Spleen (tissue), 11 donors: ENCODE data around the gene GKN1. TPM values are rescaled to one million over a fixed set of nuclear protein-coding genes. Genes with fewer than 3 reads are reported as not detected.
A peak's percentile ranks its signal among the peaks of the same experiment; 100 is the strongest.

ENCODE experiments used
- DNase-seq: peaks from one replicate; pipeline ENCODE4 v3.0.0-alpha.2; 2020
- H3K27ac ChIP-seq, 8 donors: fragments of 200-600 bp; sonication (generic) in 7 of 8; 1 replicate in 4 of 8; 2 replicates in 4 of 8; pipeline versions ENCODE4 v1.5.0 to v1.8.0; 2016 to 2021; ENCODE audit warnings: inconsistent platforms in 4 of 8, mild to moderate bottlenecking in 4 of 8, moderate library complexity in 1 of 8
- H3K27me3 ChIP-seq, 7 donors: fragments of 200-600 bp; sonication (generic) in 6 of 7; replicated peaks in 1 of 7; 1 replicate in 4 of 7; 2 replicates in 3 of 7; pipeline versions ENCODE4 v1.5.0 to v1.8.0; 2016 to 2021; ENCODE audit warnings: inconsistent platforms in 3 of 7, mild to moderate bottlenecking in 1 of 7
- H3K36me3 ChIP-seq, 6 donors: fragments of 200-600 bp; sonication (generic) in 5 of 6; 1 replicate in 4 of 6; 2 replicates in 2 of 6; pipeline versions ENCODE4 v1.5.0 to v1.8.0; 2016 to 2021; ENCODE audit warnings: inconsistent platforms in 2 of 6
- H3K4me1 ChIP-seq, 6 donors: fragments of 200-600 bp; sonication (generic) in 5 of 6; 1 replicate in 3 of 6; 2 replicates in 3 of 6; pipeline versions ENCODE4 v1.5.0 to v1.8.0; 2016 to 2021; ENCODE audit warnings: inconsistent platforms in 3 of 6
- H3K4me3 ChIP-seq, 8 donors: fragments of 200-600 bp; sonication (generic) in 7 of 8; 1 replicate in 4 of 8; 2 replicates in 4 of 8; pipeline versions ENCODE4 v1.5.0 to v1.8.0; 2016 to 2021; ENCODE audit warnings: inconsistent platforms in 4 of 8, mild to moderate bottlenecking in 4 of 8, moderate library complexity in 2 of 8
- H3K9me3 ChIP-seq, 8 donors: fragments of 200-600 bp; sonication (generic) in 7 of 8; 1 replicate in 4 of 8; 2 replicates in 4 of 8; pipeline versions ENCODE4 v1.5.0 to v1.8.0; 2016 to 2021; ENCODE audit warnings: inconsistent platforms in 4 of 8
- CTCF ChIP-seq, 11 experiments: fragments of 200-600 bp in 7 of 11; fragments of 450-650 bp in 4 of 11; sonication (generic) in 4 of 11; IDR thresholded peaks in 8 of 11; conservative IDR thresholded peaks in 3 of 11; 1 replicate in 7 of 11; 2 replicates in 4 of 11; pipeline versions ENCODE4 v1.4.0 to v1.8.0; 2016 to 2021; ENCODE audit warnings: antibody characterized with exemption in 11 of 11, inconsistent platforms in 4 of 11, mild to moderate bottlenecking in 1 of 11
- POLR2A ChIP-seq, 3 donors: fragments of 450-650 bp; IDR thresholded peaks; one replicate each; pipeline ENCODE4 v1.5.1; 2017; ENCODE audit warnings: antibody characterized with exemption in 3 of 3, mild to moderate bottlenecking in 1 of 3
- POLR2AphosphoS5 ChIP-seq, 3 donors: sonication (generic); formaldehyde crosslinking; IDR thresholded peaks; one replicate each; pipeline ENCODE4 v1.5.1; 2017; ENCODE audit warnings: antibody characterized with exemption in 3 of 3
- WGBS, 5 donors: extraction: QIAGEN DNeasy Blood & Tissue Kit in 3 of 5; methylation state at CpG; one replicate each; pipeline versions ENCODE4 v1.1.5 to v1.1.7; 2013 to 2018; 5-methylcytosine and 5-hydroxymethylcytosine counted together
- intact Hi-C: fragments of 100-400 bp; cut with DNase I; formaldehyde crosslinking; loops from one replicate; pipeline ENCODE4 v1.15.0; 2023; ENCODE audit warnings: low total_unique reads
- polyA plus RNA-seq, 3 donors: library from polyadenylated mRNA; stranded (reverse); fragments of 200-250 nt; gene quantifications; one replicate each; pipeline ENCODE4 v1.2.1, GENCODE V29; 2013
- total RNA-seq, 7 donors: library from RNA; depleted of rRNA in 3 of 7; stranded (reverse); fragments of >200 nt in 3 of 7; fragmentation: NEBNext Ultra II Directional in 4 of 7; extraction: Animal tissue kit (Norgen Biotek cat#: 25700) in 4 of 7; gene quantifications; one replicate each; pipeline versions ENCODE4 v1.1.0 to v1.2.1, GENCODE V29; 2016 to 2021
- donor health status: healthy with polysubstance abuse.
- donor health status: DM: no; HTN: no; CAD: no; lungs with moderate emphysema.
- donor health status: DM: no; HTN: no; CAD: no.
- donor health status: Bipolar disorder and iron deficiency.
- donor health status: healthy.
- donor health status: DM: no; HTN: no; CAD: no.
- donor health status: DM: yes; HTN: yes; CAD: no.

Gene GKN1
- total and polyA plus RNA-seq, 10 donors: 0.28 TPM; not detected in 9

- Histone ChIP-seq H3K4me1 (peaks cover 0 to 8% (median 2%) of the 10 kb centered on the region in 6 donors), H3K36me3 (no peaks in the 10 kb centered on the region), H3K9me3 (peaks cover 0 to 5% (median 0%) of the 10 kb centered on the region in 8 donors), H3K27me3 (no peaks in the 10 kb centered on the region), H3K27ac (peak overlapping the region in 5 of 8 donors; percentile 40 to 52 (median 46)), H3K4me3 (no peak overlapping the region)
- intact Hi-C loops: no loop called here
- WGBS, 5 donors: 54 to 73% (median 61%) methylated on average over 4 of the region's 4 CpGs
- no peak for DNase-seq
- TF ChIP-seq POLR2A (IDR thresholded peaks at IDR 0.05): no peak
- TF ChIP-seq CTCF (IDR thresholded peaks at IDR 0.05 in 8 of 11, conservative IDR thresholded peaks at IDR 0.05 in 3 of 11): no peak
- TF ChIP-seq POLR2AphosphoS5 (IDR thresholded peaks at IDR 0.05): no peak
These were observed 42.6 kb upstream of the GKN1 start for GRCh38 chr2:68931799-68932198.

GRCh38 chr2:68932402-68932801 lies 42.0 kb upstream of the GKN1 start:
- DNase-seq: no peak

DNA sequence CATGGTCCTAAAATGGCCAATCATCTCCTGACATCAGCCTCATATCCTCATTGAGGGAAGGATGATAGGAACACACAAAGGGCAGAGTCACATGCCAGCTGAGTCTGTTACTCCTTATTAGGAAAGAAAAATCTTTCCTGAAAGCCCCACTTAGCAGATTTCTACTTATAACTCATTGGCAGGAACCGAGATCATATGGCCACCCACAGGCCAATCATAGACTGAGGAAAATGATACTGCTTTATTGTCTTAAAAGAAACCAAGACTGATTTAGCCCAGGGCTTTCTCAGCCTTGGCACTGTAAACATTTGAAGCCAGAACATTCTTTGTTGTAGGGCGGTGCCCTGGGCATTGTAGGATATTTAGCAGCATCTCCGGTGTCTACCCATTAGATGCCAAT lies 40.4 kb upstream of the GKN1 start:
- H3K4me3 ChIP-seq: no peak overlapping the region
- H3K36me3 ChIP-seq: no peaks in the 10 kb centered on the region
- intact Hi-C loops: no loop called here
- WGBS, 5 donors: 85 to 95% (median 95%) methylated on average over 3 of the region's 3 CpGs
- H3K4me1 ChIP-seq: peaks cover 0 to 11% (median 3%) of the 10 kb centered on the region in 6 donors
- no peak overlapping the region for H3K27ac ChIP-seq
- H3K27me3 ChIP-seq: no peaks in the 10 kb centered on the region
- H3K9me3 ChIP-seq: peaks cover 0 to 5% (median 0%) of the 10 kb centered on the region in 8 donors
- TF ChIP-seq POLR2A (IDR thresholded peaks at IDR 0.05) (no peak), POLR2AphosphoS5 (IDR thresholded peaks at IDR 0.05) (no peak), CTCF (IDR thresholded peaks at IDR 0.05 in 8 of 11, conservative IDR thresholded peaks at IDR 0.05 in 3 of 11) (no peak)
- no peak for DNase-seq

More at GRCh38 chr2:68932402-68932801, 42.0 kb upstream of the GKN1 start:
- Histone ChIP-seq H3K27ac (peak overlapping the region in 5 of 8 donors; percentile 40 to 52 (median 46)), H3K27me3 (no peaks in the 10 kb centered on the region), H3K9me3 (peaks cover 0 to 5% (median 0%) of the 10 kb centered on the region in 8 donors), H3K4me1 (peaks cover 0 to 11% (median 3%) of the 10 kb centered on the region in 6 donors), H3K36me3 (no peaks in the 10 kb centered on the region), H3K4me3 (no peak overlapping the region)
- 84 to 95% (median 89%) methylated on average over 3 to 4 of the region's 4 CpGs for WGBS, 5 donors
- intact Hi-C loops: no loop called here
- no peak for TF ChIP-seq POLR2A (IDR thresholded peaks at IDR 0.05)
- no peak for TF ChIP-seq CTCF (IDR thresholded peaks at IDR 0.05 in 8 of 11, conservative IDR thresholded peaks at IDR 0.05 in 3 of 11)
- no peak for TF ChIP-seq POLR2AphosphoS5 (IDR thresholded peaks at IDR 0.05)

DNA sequence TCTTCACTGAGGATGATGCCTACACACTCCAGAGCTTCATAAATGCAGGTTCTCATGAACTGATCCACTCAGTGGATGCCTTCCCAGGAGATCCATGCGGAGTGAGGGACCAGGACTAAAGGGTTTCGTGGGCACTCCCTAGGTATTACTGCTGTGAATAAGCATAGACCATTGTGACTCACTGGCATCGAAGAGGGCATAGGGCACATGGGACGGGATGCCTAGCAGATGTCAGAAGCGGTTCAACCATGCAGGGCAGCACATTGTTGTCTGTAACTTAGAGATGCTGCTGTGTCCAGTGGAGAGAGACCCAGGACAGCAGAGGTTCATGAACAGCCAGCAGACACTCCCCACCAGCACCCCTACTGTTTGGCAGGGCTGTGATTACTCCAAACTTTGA lies 39.0 kb upstream of the GKN1 start:
- Histone ChIP-seq H3K4me1 (peaks cover 0 to 11% (median 3%) of the 10 kb centered on the region in 6 donors), H3K27me3 (no peaks in the 10 kb centered on the region), H3K27ac (no peak overlapping the region), H3K9me3 (peaks cover 0 to 9% (median 0%) of the 10 kb centered on the region in 8 donors), H3K36me3 (no peaks in the 10 kb centered on the region), H3K4me3 (no peak overlapping the region)
- TF ChIP-seq POLR2AphosphoS5 (IDR thresholded peaks at IDR 0.05) (no peak), CTCF (IDR thresholded peaks at IDR 0.05 in 8 of 11, conservative IDR thresholded peaks at IDR 0.05 in 3 of 11) (no peak), POLR2A (IDR thresholded peaks at IDR 0.05) (no peak)
- no peak for DNase-seq
- 85 to 95% (median 92%) methylated on average over 5 of the region's 5 CpGs for whole genome bisulfite sequencing, 5 donors
- intact Hi-C loops: no loop called here
